ENCODE data around the gene ARHGAP44. TPM values are rescaled to one million over a fixed set of nuclear protein-coding genes. Genes with fewer than 3 reads are reported as not detected.

Gene ARHGAP44
- total RNA-seq, 1 experiment from 2014 or later, result 9.9 TPM

- Histone ChIP-seq H3K14ac (ENCODE audit: insufficient read depth, low read length) (no peak overlapping the region), H3K79me1 (ENCODE audit: insufficient read depth, low read depth, low read length, poor library complexity, severe bottlenecking) (no peaks in the 10 kb centered on the region), H2BK15ac (ENCODE audit: low read depth, low read length) (no peak overlapping the region), H3K27me3 (ENCODE audit: insufficient read depth, low read length) (no peaks in the 10 kb centered on the region), H3K23ac (ENCODE audit: insufficient read length, low read depth, low read length) (no peak overlapping the region), H3K23me2 (ENCODE audit: insufficient read length, low read depth, low read length, poor library complexity, severe bottlenecking) (no peaks in the 10 kb centered on the region), H3K9ac (ENCODE audit: extremely low read depth, insufficient read length, low read length) (no peak overlapping the region), H3K4me2 (ENCODE audit: insufficient read depth, insufficient read length, low read length) (no peak overlapping the region), H3T11ph (ENCODE audit: low read length) (no peak overlapping the region), H3K27ac (ENCODE audit: insufficient read length, low read depth, low read length) (no peak overlapping the region), H3K56ac (ENCODE audit: insufficient read length, low read depth, low read length) (no peak overlapping the region), H3K9me3 (ENCODE audit: control insufficient read depth, low read depth, low read length) (no peaks in the 10 kb centered on the region), H2BK20ac (ENCODE audit: low read depth, low read length, poor library complexity, severe bottlenecking) (no peak overlapping the region), H2BK120ac (ENCODE audit: low read depth, low read length, poor library complexity, severe bottlenecking) (no peak overlapping the region), H3K18ac (ENCODE audit: insufficient read length, low read depth, low read length) (no peak overlapping the region), H3K4me1 (ENCODE audit: insufficient read depth, low read length) (no peaks in the 10 kb centered on the region), H4K20me1 (ENCODE audit: control insufficient read depth, insufficient read depth, insufficient read length) (no peaks in the 10 kb centered on the region), H4K8ac (replicated peaks; ENCODE audit: insufficient read length, low read depth, low read length) (no peak overlapping the region), H2AK5ac (ENCODE audit: insufficient read length, low read length) (no peak overlapping the region), H2AFZ (ENCODE audit: low read length) (no peak overlapping the region), H3K4ac (ENCODE audit: low read depth, low read length) (no peak overlapping the region), H4K91ac (ENCODE audit: insufficient read length, low read depth, low read length) (no peak overlapping the region), H3K79me2 (ENCODE audit: insufficient read depth, low read length) (no peaks in the 10 kb centered on the region), H2BK5ac (ENCODE audit: insufficient read length, low read length) (no peak overlapping the region), H4K5ac (ENCODE audit: insufficient read length, low read depth, low read length) (no peak overlapping the region), H2BK12ac (ENCODE audit: insufficient read length, low read depth, low read length) (no peak overlapping the region)
- Mint-ChIP-seq H3K4me3 (no peak overlapping the region), H3K4me1 (peaks cover 5 to 7% of the 10 kb centered on the region in 2 experiments; a peak in 3 of 4 replicates), H3K27me3 (ENCODE audit: low read depth) (no peaks in the 10 kb centered on the region), H3K9me3 (peaks cover 2 to 5% of the 10 kb centered on the region in 2 experiments; a peak in 2 of 5 replicates), H3K27ac (no peak overlapping the region), H3K36me3 (ENCODE audit: insufficient read depth in 1 of 3, low read depth in 3 of 3) (peaks cover 0 to 7% (median 5%) of the 10 kb centered on the region in 3 experiments; a peak in 4 of 7 replicates)
- WGBS (ENCODE audit: extremely low coverage, insufficient read length, low lambda C conversion rate), result no CpG with 5 or more reads among the region's 3 CpGs
- no peak for TF ChIP-seq CTCF (conservative IDR thresholded peaks at IDR 0.05)
- DNase-seq, result no peak
Observed at GRCh38 chr17:12815642-12816141, 26.4 kb downstream of the ARHGAP44 start.
